Thyroid gland (tissue), 4 donors: ENCODE data around the gene ANKRD33B.

Experiments used
- POLR2A ChIP-seq, 2 donors: fragments of 450-650 bp; IDR thresholded peaks; one replicate each; pipeline ENCODE4 v1.6.1; 2017; ENCODE audit warnings: antibody characterized with exemption in 2 of 2, mild to moderate bottlenecking in 2 of 2, moderate library complexity in 1 of 2
- TF ChIP-seq, protein P1 (sequence below), 6 experiments: fragments of 200-600 bp in 3 of 6; fragments of 450-650 bp in 3 of 6; sonication (generic) in 3 of 6; IDR thresholded peaks; one replicate each; pipeline ENCODE4 v1.5.1; 2016 to 2019; ENCODE audit warnings: antibody characterized with exemption in 6 of 6, mild to moderate bottlenecking in 2 of 6, inconsistent platforms in 1 of 6, moderate library complexity in 1 of 6

GRCh38 chr5:10565785-10566542, 2.1 kb downstream of the ANKRD33B start:
- no peak for TF ChIP-seq POLR2A (IDR thresholded peaks at IDR 0.05)
- TF ChIP-seq, protein P1, sequence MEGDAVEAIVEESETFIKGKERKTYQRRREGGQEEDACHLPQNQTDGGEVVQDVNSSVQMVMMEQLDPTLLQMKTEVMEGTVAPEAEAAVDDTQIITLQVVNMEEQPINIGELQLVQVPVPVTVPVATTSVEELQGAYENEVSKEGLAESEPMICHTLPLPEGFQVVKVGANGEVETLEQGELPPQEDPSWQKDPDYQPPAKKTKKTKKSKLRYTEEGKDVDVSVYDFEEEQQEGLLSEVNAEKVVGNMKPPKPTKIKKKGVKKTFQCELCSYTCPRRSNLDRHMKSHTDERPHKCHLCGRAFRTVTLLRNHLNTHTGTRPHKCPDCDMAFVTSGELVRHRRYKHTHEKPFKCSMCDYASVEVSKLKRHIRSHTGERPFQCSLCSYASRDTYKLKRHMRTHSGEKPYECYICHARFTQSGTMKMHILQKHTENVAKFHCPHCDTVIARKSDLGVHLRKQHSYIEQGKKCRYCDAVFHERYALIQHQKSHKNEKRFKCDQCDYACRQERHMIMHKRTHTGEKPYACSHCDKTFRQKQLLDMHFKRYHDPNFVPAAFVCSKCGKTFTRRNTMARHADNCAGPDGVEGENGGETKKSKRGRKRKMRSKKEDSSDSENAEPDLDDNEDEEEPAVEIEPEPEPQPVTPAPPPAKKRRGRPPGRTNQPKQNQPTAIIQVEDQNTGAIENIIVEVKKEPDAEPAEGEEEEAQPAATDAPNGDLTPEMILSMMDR (IDR thresholded peaks at IDR 0.05) = no peak
